Superior temporal gyrus (tissue), 1 donor: ENCODE measurements around the gene CADM3.

Experiments used
- DNase-seq: peaks from one replicate; pipeline ENCODE4 v3.0.0-alpha.2; 2016; ENCODE audit errors: extremely low spot score

CADM3 gene, protein sequence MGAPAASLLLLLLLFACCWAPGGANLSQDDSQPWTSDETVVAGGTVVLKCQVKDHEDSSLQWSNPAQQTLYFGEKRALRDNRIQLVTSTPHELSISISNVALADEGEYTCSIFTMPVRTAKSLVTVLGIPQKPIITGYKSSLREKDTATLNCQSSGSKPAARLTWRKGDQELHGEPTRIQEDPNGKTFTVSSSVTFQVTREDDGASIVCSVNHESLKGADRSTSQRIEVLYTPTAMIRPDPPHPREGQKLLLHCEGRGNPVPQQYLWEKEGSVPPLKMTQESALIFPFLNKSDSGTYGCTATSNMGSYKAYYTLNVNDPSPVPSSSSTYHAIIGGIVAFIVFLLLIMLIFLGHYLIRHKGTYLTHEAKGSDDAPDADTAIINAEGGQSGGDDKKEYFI

DNA sequence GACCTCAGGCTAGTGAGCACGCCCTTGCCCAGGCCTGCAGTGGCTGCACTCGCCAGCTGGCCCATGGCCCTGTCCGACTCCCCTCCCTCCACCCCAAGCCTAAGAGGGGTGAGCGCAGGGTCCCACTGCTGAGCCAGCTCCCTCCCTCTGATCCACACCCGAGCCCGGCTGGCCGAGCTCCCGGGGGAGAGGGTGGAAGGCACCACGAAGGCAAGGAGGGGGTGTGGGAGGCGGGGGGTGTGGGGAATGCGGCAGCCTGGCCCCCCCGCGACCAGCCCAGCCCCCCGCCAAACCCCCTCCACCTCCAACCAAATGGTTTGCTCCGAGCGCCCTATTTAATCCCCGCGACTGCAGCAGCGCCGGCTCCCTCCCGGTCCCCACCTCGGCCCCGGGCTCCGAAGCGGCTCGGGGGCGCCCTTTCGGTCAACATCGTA lies at the start of gene CADM3:
CADM3 (plus strand) TSS at position 362 of the 434 bp plus-strand sequence. CDS start 151 bp downstream, outside the sequence.
- no peak for DNase-seq

DNA sequence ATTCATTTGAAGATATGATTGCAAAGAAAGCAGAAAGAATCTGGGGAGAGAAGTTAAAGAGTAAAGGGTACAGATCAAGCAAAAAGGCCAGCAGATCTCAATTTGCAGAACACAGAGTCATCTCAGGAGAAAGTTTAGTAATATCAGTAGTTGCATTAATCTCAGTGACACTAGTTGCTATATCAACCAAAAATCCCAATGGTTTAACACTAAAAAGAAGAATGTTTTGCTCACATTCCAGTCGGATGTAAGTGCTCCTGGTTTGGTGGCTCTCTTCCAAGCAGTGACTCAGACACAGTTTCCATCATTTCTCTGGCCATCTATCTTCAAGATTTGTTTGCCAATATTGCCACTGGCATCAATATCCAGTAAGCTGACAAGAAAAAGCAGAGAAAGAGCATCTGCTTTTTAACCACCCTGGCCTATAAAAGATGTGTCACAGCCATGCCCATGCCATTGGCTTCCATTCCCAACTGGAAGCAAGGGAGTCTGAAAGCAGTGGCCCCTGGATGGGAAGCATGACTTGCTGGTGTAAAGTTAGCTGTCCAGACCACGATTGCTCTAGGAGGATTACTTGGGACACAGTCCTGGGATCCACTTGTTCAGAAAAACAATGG lies 49.3 kb upstream of the CADM3 start:
- DNase-seq: no peak

DNA sequence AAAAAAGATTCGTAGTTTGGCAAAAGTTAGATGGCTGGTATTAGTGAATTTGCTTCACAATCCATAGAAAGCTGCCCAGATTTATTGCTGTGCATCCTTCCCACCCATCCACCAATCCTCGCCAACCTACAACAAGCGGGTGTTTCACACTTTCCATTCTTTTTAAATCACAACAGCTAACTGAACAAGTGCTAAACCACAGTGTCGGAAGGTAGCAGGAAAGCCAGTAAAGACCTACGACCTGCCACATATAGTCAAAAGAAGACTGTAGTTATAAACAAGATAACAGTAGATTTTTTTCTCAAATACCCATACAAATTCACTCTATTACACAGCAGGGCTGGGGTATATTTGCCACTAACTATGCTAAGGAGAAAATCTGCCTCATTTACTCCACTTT lies 47.8 kb upstream of the CADM3 start:
- DNase-seq: no peak

DNA sequence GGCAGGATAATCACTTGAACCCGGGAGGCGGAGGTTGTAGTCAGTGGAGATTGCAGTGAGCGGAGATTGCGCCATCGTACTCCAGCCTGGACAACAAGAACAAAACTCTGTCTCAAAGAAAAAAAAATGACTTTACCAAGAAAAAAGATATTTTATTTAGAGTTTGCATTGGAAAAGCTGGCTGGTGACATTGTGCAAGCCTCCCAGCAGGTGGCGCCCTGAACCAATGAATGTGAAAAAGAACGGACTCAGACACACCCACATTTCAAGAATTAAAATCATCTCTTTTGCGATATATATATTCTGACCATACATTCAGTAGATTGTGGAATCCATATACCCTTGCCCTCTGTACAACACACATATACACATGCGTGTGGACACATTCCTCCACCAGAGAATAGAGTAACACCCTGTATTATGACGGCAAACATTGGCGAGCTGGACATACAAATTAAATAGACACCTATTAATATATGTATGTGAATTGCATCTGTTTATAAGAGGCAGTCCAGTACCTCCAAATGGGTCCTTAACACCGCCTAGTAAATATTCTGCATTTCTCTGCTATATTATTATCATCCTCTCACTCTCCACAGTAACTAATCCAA lies 39.0 kb upstream of the CADM3 start:
- DNase-seq: peak; percentile 85

DNA sequence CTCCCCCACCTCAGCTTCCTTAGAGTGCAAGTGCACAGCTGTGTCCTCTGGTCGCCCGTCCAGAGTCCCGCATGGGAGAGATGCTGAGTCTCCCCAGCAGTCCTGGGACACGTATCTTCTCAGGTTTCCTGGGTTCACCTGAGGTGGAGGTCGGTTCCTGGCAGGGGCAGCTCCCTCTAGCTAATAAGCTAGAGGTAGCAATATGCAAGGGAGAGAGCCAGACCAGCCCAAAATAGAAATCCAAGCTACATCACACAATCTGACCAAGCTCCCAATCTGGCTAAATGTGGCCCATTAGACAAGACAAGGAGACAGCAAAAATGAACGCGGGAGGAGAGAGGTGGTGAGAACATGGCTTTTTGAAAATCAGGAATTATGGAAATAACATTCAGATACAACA lies 30.9 kb upstream of the CADM3 start:
- DNase-seq: no peak

DNA sequence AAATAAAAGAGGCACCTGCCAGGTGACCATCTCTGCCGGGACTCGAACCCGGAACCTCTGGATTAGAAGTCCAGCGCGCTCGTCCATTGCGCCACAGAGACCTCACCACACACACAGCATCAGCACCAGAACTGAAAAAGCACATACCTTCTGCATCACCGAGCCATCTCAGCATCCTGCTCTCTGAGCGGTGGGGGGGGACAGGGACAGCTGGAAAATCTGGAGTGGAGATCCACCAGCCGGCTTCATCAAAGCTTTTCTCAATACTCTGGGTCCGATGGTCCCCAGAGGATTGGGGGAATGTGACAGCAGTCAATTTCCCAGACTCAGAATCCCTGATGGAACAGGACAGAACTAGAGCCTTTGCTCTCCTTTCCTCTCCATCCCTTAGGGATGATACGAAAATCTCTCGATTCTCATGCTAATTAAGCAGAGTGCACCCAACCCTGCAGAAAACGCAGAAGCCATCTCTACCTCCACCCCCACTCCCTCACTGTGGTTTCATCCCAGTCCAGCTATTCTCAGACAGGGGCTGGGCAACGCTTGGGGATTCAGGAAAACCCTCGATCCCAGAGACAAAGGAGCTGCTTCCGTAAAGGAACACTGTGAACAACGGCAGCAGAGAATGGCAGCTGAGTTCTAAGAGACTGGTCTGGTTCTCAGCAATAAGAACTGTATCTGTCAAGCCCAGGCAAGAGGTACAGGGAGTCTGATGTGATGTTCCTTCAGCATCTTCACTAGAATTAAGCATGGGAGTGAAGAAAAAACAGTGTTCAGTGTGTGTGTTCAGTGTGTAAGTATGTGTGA lies 29.6 kb upstream of the CADM3 start:
- DNase-seq: peak; percentile 85

DNA sequence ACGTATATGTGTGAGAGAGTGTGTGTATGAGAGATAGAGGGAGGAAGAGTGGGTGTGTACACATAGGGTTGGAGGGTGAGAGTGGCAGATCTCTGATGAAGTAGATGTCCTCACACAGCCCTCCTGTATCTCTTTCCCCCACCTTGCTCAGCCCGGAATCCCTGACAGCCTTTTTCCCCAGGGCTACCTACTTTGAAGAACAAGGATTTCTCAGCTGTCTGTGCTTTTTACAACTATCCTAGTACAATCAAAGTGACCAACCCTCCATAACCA lies 29.1 kb upstream of the CADM3 start:
- DNase-seq: no peak

DNA sequence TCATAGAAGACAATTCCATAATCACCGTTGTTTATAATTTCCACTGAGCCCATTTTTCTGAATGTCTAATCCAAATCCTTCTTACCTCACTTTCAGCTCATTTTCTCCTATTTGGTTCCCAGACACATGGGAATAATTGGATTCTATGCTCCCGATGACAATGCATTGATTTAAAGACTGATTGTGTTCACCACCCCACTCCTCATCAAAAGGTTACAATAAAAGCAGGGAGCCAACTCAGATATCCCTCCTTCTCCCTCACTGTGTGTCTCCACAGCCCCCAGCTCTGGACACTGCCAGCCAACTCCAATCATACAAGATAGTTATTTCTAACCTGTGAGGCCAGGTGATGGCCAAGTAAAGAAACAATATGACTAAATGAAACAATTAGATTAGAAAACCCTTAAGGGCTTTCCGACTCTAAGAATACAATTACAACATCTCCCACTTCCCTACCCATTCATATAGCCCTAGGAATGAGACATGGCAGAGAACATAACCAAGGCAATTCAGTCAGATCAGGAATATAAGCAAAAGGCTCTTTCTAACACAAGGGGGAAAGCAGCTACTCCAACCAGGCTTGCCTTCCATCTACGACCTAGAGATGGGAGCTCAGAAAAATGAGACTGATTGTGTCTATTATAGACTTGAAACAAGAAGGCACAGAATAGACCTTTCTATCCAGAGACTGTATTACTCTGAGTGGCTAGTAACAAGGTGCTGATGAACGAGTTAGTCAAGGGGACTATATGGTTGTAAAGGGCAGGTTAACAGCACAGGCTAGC lies 28.5 kb upstream of the CADM3 start:
- no peak for DNase-seq

DNA sequence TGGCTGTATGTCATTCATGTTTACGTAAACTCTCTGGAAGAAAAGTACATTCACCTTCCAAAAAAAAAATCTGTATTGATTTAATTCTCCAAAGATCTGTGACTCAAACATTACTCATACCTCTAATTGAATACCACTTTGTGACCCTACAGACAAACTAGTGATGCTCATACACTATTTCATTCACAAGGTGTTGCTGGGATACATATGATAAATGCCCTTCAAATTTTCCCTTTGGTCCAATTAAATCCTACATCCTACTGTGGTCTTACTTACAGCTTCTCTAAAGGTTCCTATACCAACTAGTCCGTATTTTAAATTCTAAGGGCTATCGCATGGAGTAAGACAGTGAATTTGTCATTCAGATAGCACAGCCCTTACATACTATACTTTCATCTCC lies 26.8 kb upstream of the CADM3 start:
- no peak for DNase-seq

DNA sequence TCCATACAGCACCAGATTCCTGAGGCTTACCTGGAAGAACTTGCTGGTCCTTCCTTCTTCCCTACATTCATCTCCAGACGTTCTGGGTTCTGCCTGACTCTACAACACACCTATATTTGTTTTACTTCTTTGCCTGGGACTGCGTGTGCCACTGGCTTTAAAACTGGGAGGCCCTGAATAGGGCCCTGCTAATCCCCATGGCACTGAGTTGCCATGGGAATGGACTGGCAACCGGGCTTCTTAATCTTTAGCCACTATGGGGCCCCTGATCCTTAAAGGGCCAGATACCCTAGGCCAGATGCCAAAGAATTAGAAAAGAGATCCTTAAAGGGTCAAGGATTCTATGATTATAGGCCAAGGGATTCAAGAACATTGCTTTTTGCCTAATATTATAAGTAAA lies 24.4 kb upstream of the CADM3 start:
- DNase-seq: no peak

DNA sequence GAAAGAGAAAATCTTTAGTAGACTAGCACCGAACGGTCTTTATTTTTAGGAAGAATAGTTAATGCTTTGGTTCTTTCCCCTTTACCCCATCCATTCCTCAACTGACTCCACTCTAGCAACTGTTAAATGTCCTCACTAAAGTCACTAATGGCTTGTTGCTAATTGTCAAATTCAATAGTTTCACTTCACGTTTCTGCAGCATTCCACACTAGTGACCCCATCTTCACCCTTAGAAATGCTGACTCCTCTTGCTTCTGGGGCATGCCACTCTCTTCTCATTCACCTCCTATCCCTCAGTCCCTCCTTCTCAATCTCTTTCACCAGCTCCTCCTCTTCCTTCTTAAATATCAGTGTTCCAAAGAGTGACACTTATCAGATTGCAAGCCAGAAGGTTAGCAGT lies 19.4 kb upstream of the CADM3 start:
- no peak for DNase-seq

DNA sequence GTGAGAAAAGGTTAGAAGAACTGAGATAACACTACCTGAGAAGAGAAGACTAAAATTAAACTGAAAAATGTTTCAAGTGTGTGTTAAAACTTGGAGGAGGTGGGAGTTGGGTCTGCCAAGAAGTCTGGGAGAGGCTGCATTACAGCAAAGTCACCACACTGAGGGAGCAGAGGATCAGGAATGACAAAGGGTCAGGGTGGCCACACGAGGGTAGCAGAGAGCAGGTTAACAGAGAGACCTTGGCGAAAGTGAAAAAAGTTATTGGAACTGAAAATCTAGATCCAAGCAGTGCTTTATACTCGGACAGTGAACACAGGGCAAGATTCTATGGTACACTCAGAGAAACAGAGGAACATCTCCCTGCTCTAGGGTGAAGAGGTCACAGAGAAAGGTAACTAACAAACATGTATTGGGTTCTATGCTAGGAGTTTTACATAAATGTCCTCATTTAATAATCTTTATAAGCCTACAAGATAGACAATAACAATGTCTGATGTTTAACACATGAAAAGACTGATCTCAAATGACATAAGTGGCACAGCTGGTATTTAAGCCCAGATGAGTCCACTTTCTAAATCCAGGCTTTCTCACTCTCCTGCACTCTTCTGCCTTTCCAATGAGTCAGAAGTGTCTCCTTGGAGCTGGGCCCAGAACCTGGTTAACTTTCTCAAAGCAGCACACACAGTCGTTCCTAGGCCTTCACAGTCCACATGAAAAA lies 10.3 kb upstream of the CADM3 start:
- peak; percentile 92 for DNase-seq

DNA sequence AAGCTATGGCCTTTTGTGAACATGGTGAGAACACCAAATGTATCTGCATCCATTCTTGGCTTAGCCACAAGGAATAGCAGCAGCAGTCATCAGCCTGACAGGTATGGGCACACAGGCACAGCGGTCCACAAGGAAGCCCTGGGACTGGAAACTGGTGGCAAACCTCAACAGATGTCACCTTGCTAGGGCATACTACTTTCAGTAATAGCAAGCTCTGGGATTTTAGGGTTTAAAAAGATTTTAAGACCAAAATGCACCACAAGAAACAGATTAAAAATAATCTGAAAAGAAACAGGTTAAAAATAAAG lies 9.7 kb upstream of the CADM3 start:
- DNase-seq: no peak

DNA sequence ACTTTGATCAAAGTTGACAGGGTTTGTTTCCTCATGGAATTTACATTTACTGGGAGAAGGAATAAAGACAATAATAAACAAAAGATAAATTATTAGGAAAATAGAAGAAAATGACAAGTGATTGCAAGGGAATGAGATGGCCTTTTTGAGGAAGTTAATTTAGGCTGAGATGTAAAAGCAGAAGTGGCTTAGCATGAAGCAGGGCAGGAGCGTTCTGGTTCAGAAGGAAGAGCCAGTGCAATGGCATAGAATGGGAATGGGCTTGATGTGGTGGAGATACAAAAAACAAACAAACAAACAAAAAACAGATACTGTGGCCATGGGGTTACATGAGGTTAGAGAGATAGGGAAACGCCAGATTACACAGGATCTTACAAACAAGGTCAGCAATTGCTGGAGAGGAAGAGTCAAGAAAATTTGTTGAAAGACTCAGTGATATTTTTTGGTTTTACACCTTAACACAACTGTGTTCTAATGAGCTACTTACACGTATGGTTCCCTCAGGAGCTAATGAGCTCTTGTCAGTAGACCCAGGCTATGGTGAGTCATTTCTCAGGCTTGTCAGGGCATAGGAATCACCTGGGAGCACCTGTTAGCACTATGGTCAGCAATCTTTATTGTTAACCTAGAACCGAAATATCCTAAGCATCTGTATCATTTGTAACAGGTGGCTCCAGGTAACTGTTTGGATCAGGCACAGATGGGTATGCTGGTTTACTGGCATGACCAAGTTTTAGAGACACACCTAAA lies 8.7 kb upstream of the CADM3 start:
- DNase-seq: no peak

DNA sequence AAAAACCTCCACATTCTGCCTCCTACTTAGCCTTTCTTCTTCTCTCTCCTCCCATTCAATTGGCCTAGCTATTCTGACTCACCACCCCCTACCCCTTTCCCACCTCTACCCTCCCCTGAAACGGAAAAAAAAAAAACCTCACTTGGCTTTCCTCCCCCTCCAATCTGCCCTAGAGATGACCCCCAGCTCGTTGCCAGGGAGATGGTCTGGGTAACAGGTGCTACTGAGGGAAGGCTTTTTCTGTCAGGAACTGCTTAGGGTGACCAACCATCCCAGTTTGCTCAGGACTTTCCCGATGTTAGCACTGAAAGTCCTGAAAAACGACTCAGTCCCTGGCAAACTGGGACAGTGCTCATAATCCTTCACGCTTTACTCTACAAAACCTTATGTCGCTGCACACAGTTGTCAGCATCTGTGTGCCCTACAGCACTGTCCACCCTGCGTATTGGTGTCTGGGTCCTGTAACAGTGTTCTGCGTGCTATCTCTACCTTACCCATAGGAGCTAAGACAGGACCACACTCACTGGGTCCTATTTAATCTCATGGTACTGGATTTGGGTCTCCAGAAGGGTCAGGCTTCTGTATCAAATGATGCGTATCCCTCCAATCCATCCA lies 7.7 kb upstream of the CADM3 start:
- no peak for DNase-seq

DNA sequence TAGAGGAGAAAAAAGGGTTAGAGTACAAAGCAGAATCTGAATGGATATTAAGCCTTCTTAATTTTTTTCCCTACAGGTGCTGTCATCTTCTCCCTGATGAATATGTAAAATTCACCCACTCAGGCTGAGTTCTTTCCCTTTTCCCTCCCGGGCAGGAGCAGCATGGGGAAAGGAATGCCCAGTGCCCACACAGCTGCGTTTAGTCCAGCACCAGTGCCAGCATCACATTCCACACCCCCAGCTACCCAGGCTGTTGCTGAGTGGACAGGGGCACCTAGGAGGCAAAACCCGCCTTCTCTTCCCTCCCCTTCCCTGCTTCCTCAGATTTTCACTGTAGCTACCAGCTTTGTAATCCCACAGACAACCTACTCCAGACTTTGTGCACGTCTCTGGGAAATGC lies 3.4 kb upstream of the CADM3 start:
- no peak for DNase-seq

DNA sequence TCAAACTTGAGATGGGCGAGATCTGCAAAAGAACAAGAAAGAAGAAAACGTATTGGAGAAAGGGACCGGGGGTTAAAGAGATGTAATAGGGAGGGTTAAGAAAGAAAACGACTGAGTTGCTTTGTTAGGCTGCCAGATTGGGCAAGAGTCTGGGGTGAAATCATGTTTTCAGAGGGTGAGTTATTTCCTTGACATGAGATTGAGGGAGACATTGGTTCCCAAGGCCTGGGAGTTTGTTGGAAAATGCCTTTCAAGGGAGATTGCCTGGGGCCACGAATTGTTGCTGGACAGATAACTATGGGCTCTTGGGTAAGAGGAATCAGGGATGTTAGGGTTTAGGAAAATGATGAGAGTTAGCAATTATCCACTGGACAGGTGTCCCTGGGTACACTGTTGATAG lies 776 bp upstream of the CADM3 start:
- no peak for DNase-seq

DNA sequence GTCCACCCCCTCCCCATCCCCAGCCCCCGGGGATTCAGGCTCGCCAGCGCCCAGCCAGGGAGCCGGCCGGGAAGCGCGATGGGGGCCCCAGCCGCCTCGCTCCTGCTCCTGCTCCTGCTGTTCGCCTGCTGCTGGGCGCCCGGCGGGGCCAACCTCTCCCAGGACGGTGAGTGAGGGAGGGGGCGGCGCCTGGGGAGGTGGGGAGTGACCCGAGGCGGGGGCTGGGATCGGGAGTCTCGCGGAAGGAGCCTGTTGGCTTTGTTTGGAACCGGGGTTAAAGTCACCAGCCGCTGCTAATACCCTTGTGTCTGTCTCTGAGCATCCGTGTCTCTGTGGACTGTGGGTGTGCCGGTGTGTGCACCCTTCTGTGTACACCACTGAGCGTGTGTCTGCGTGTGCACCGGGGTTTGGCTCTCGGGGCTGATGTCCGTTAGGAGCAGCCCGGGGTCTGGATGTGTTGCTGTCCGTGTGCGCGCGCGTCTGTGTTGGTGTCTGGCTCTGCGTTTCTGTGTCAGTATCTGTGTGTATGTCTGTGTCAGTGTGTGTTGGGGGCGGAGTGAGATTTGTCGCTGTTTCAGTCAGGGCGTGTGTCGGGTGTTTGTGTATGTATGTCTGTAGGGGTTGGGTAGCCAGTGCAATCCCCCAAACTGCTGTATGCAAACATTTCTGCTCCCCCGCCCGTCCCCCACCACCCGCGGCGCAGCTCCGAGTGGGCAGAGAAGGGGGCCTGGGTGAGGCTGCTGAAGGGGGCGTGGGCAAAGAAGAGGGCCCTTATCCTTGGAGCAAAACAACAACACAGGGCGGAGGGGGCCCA lies 480 bp downstream of the CADM3 start:
- DNase-seq: no peak

DNA sequence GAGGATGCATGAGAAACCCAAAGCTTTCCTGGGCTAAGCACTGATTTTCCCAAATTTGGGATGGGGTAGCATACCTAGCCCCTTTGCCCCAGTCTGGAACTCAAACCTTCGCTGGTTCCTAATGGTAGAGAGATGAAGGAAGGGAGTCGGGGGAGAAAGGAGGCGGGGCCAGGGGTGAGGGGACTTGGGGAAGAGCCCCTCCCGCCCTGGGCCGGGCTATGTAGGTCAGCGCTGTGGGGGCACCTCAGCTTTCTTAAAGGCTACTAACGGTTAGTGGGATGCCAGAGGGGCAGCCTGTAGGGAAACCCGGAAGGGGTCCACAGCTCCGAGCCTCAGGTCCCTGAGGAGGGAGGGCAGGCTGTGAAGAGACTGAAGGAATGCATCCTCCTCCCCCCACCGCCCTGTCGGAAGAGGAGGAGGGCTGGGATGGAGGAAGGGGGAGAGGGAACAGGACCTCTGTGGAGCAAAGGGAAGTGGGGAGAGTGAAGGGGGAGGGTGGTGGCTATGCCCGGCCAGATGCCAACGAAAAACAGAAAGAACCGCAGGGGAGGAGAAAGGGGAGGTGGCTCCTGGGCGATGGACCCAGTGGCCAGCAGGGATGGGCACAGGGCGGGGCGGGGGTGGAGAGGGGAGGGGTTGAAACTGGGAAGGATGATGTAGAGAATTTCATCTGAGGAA lies 1.3 kb downstream of the CADM3 start:
- no peak for DNase-seq
